RWPE1 (cell line): Measurements from ENCODE around the gene WNK1.
"Not testable (repeated sequence)": the region's sequence is repeated elsewhere in the genome, so short reads cannot be mapped to it uniquely, and the experiment has no call there.

Experiments
- CTCF ChIA-PET: fragments of 350-600 bp; sonication (Branson Sonifier 250); formaldehyde crosslinking; extraction: SDS; loops from one replicate; lab custom pipeline; 2021; lab: Yijun Ruan, JAX
- POLR2A ChIA-PET: fragments of 400-600 bp; formaldehyde crosslinking; extraction: SDS; loops from one replicate; lab custom pipeline; 2020; ENCODE audit warnings: antibody characterized with exemption; ENCODE audit not compliant: low non-redundant PET; lab: Yijun Ruan, JAX
- DNase-seq: peaks from one replicate; pipeline ENCODE4 v3.0.0; 2012; ENCODE audit warnings: low spot score
- H3K27ac ChIP-seq: fragments of 450-650 bp; 2 replicates; pipeline ENCODE4 v1.5.1; 2017
- CTCF ChIP-seq: fragments of 450-650 bp; conservative IDR thresholded peaks from 2 replicates; pipeline ENCODE4 v1.5.1; 2017; ENCODE audit warnings: low read depth, mild to moderate bottlenecking

Gene WNK1

GRCh38 chr12:810671-811415 lies 58.5 kb downstream of the WNK1 start:
- no peak for DNase-seq
- ChIA-PET CTCF (interaction anchor here (0.8 kb wide), 1 partner anchor 57 kb away, joined by 3 read pairs; no protein-coding TSS in a partner anchor), POLR2A (no interaction called here)
- no peak overlapping the region for H3K27ac ChIP-seq
- no peak for TF ChIP-seq CTCF

GRCh38 chr12:812950-813349 lies 60.6 kb downstream of the WNK1 start:
- ChIA-PET POLR2A (no interaction called here), CTCF (interaction anchor here (0.7 kb wide), 1 partner anchor 186 kb away, joined by 4 read pairs; no protein-coding TSS in a partner anchor)
- no peak overlapping the region for H3K27ac ChIP-seq
- no peak for TF ChIP-seq CTCF
- DNase-seq: no peak

DNA sequence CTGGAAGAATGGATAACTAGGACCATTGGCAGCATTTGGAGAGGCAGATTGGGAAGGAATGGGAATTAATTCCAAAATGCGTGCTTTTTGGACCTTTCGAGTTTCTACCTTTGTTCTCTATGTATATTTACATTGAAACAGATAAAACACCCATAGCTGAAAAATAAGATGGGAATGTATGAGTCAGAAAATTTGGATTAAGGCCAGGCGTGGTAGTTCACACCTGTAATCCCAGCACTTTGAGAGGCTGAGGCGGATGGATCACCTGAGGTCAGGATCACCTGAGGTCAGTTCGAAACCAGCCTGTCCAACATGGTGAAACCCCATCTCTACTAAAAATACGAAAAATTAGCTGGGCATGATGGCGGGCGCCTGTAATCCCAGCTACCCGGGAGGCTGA lies 65.1 kb downstream of the WNK1 start:
- peak overlapping the region; percentile 66 for H3K27ac ChIP-seq
- DNase-seq: peak; percentile 47
- CTCF ChIA-PET: interaction anchor here (0.6 to 1.5 kb wide), 3 partner anchors 13 to 55 kb away, joined by 3 to 4 read pairs (median 3); no protein-coding TSS in a partner anchor
- POLR2A ChIA-PET: not testable (repeated sequence)

- POLR2A ChIA-PET: no interaction called here
- H3K27ac ChIP-seq: peak overlapping the region; percentile 66
- CTCF ChIA-PET: interaction anchor here (0.6 kb wide), 1 partner anchor 56 kb away, joined by 5 read pairs; no protein-coding TSS in a partner anchor
- no peak for DNase-seq
- TF ChIP-seq CTCF: no peak
Observed at GRCh38 chr12:817941-818600, 65.7 kb downstream of the WNK1 start.

DNA sequence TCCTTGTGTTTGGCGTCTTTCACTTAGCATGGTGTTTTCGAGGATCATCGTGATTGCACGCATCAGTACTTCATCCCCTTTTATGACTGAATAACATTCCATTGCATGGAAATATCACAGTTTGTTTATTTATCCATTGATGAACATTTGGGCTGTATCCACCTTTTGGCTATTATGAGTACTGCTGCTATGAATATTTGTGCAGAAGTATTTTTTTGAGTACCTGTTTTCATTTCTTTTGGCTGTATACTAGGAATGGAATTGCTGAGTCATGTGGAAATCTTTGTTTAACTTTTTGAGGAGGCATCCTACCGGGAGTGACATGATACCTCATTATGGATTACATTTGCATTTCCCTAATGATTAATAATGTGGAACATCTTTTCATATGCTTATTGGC lies 66.4 kb downstream of the WNK1 start:
- CTCF ChIA-PET: interaction anchor here (0.6 kb wide), 1 partner anchor 55 kb away, joined by 5 read pairs; no protein-coding TSS in a partner anchor
- POLR2A ChIA-PET: no interaction called here
- TF ChIP-seq CTCF: no peak
- no peak for DNase-seq
- no peak overlapping the region for H3K27ac ChIP-seq

DNA sequence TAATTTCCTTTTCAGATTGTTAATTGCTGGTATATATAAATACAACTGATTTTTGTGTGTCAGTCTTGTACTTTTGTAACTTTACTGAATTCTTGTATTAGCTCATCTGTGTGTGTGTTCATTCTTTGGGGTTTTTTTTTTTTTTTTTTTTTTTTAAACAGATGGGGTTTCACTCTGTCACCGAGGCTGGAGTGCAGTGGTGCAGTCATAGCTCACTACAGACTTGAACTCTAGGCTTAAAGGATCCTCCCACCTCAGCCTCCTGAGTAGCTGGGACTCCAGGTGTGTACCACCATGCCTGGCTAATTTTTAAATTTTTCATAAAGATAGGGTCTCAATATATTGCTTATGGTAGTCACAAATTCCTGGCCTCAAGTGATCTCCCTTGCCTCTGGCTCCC lies 68.0 kb downstream of the WNK1 start:
- ChIA-PET POLR2A (no interaction called here), CTCF (interaction anchor here (0.7 kb wide), 1 partner anchor 106 kb away, joined by 4 read pairs; no protein-coding TSS in a partner anchor)
- TF ChIP-seq CTCF: no peak
- H3K27ac ChIP-seq: no peak overlapping the region
- no peak for DNase-seq
